HepG2 (cell line): ENCODE results near the gene ZSCAN23. TPM values are rescaled to one million over a fixed set of nuclear protein-coding genes. Genes with fewer than 3 reads are reported as not detected.
A peak's percentile ranks its signal among the peaks of the same experiment; 100 is the strongest.

Experiments used
- GABPB1 ChIP-seq: IDR thresholded peaks from 2 replicates; pipeline ENCODE4 v1.6.1; 2016; ENCODE audit warnings: mild to moderate bottlenecking, missing genetic modification reagents, moderate library complexity, missing compliant biosample characterization
- HNRNPK ChIP-seq: fragments of 200-400 bp; formaldehyde crosslinking; IDR thresholded peaks from 2 replicates; pipeline ENCODE4 v1.6.1; 2018; ENCODE audit warnings: low read length, low read depth, moderate library complexity, mild to moderate bottlenecking; ENCODE audit not compliant: poor library complexity, severe bottlenecking
- HOXD1 ChIP-seq: sonication (generic); formaldehyde crosslinking; IDR thresholded peaks from 2 replicates; pipeline ENCODE4 v1.5.0; 2020; ENCODE audit warnings: missing genetic modification reagents
- LCORL ChIP-seq, 2 experiments: fragments of 450-650 bp in 1 of 2; sonication (generic) in 1 of 2; formaldehyde crosslinking in 1 of 2; IDR thresholded peaks; 2 replicates each; pipeline versions ENCODE4 v1.5.0 to v1.6.1; 2017 to 2020; ENCODE audit warnings: antibody characterized with exemption in 1 of 2, missing genetic modification reagents in 1 of 2
- PCBP2 ChIP-seq: fragments of 200-400 bp; formaldehyde crosslinking; optimal IDR thresholded peaks from 2 replicates; pipeline ENCODE3; 2018; ENCODE audit warnings: low read length, low read depth; ENCODE audit not compliant: poor library complexity, severe bottlenecking
- PHF8 ChIP-seq: sonication (generic); formaldehyde crosslinking; IDR thresholded peaks from 2 replicates; pipeline ENCODE4 v1.5.0; 2020; ENCODE audit warnings: missing genetic modification reagents
- SALL2 ChIP-seq: sonication (generic); formaldehyde crosslinking; IDR thresholded peaks from 2 replicates; pipeline ENCODE4 v1.8.1; 2023; ENCODE audit warnings: mild to moderate bottlenecking, missing genetic modification reagents, inconsistent platforms
- SRSF4 ChIP-seq: fragments of 200-400 bp; formaldehyde crosslinking; IDR thresholded peaks from one replicate; pipeline ENCODE4 v1.6.1; 2018; ENCODE audit warnings: mild to moderate bottlenecking, low read depth, low read length, moderate library complexity; ENCODE audit not compliant: poor library complexity, severe bottlenecking
- ZFP90 ChIP-seq: sonication (generic); formaldehyde crosslinking; IDR thresholded peaks from 2 replicates; pipeline ENCODE4 v1.8.0; 2022; ENCODE audit warnings: missing genetic modification reagents, mild to moderate bottlenecking, inconsistent platforms, borderline replicate concordance
- ZFY ChIP-seq: sonication (generic); formaldehyde crosslinking; IDR thresholded peaks from 2 replicates; pipeline ENCODE4 v1.4.0; 2020; ENCODE audit warnings: missing genetic modification reagents
- ZNF512 ChIP-seq: sonication (generic); formaldehyde crosslinking; IDR thresholded peaks from 2 replicates; pipeline ENCODE4 v1.4.0; 2020; ENCODE audit warnings: mild to moderate bottlenecking, missing genetic modification reagents
- ZNF572 ChIP-seq: sonication (generic); formaldehyde crosslinking; IDR thresholded peaks from 2 replicates; pipeline ENCODE4 v1.5.1; 2020; ENCODE audit warnings: mild to moderate bottlenecking, missing genetic modification reagents
- ZUFSP ChIP-seq: sonication (generic); formaldehyde crosslinking; IDR thresholded peaks from 2 replicates; pipeline ENCODE4 v1.9.0; 2021; ENCODE audit warnings: missing genetic modification reagents, mild to moderate bottlenecking, borderline replicate concordance
- polyA plus RNA-seq, 8 experiments: library from polyadenylated mRNA; depleted of rRNA in 3 of 8; stranded (reverse) in 7 of 8; unstranded in 1 of 8; fragments of >200 nt; fragmentation: Illumina TruSeq in 4 of 8; extraction: Trizol in 4 of 8; gene quantifications; 2 replicates each; pipeline versions ENCODE4 v1.2.1 to v1.2.3, GENCODE V29; 2011 to 2016; ENCODE audit warnings: low read depth in 4 of 8, missing spikeins in 1 of 8, mixed read lengths in 1 of 8; ENCODE audit not compliant: insufficient read depth in 1 of 8
- total RNA-seq, 5 experiments: library from RNA; depleted of rRNA; stranded (reverse); fragments of >200 nt; fragmentation: Illumina TruSeq; extraction: Trizol; gene quantifications; 2 replicates each; pipeline ENCODE4 v1.2.3, GENCODE V29; 2016; ENCODE audit warnings: low read depth in 1 of 5
- TF ChIP-seq, protein P1 (sequence below): IDR thresholded peaks from 2 replicates; pipeline ENCODE4 v1.4.0; 2020; ENCODE audit warnings: mild to moderate bottlenecking, missing genetic modification reagents
- TF ChIP-seq, protein P2 (sequence below): sonication (generic); formaldehyde crosslinking; IDR thresholded peaks from 2 replicates; pipeline ENCODE4 v1.5.1; 2020; ENCODE audit warnings: mild to moderate bottlenecking, moderate library complexity, missing genetic modification reagents

The ZSCAN23 gene
- total and polyA plus RNA-seq, 2 of the 13 experiments (the other 11 are each of a cell fraction or from before 2014, with no cell fraction given): 0.29 to 1.2 TPM

DNA sequence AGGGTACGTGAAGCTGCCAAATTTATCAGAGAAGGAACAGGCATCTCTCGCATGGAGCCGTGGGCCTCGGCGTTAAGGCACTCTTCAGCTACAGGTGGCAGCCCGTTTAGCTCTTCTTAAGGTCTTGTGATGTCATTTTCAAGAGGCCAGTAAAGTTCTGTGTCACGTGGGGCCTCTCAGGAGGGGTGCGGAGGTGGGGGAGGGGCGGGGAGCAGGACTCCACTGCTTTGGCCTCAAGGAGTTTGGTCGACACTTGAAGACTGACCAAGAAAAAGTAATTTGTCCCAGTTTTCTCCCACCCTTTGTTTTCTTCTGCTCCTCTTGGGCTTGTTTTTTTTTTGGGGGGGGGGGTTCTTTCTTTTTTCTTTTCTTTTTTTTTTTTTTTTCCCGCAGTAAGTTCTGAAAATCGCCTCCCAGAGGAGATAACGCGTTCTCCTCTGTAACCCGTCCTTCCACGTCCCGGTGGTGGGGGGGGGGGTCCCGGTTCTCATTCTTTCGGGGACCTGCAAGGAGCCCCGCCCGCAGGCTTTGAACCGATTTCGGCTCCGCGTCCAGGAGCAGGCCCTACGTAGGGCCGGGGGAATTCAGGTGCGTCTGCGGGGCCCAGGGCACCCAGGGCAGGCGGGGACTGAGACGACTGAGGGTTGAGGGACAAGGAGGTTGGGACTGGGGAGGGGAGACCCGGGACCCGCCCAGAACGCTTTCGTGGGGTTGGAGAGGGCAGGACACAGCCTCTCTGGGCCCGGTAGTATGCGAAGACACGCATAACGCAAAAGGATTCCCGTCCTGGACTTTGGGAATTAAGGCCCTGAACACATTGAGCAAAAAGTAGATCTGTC is 46.3 kb upstream of the ZSCAN23 start (continued):
- TF ChIP-seq HOXD1 (CRISPR knock-in tag) (no peak), ZUFSP (CRISPR knock-in tag) (no peak), LCORL (IDR thresholded peaks at IDR 0.05) (no peak), LCORL (CRISPR knock-in tag; IDR thresholded peaks at IDR 0.05) (peak; percentile 42; the same call in 1 of the 2 replicates), SRSF4 (no peak), HNRNPK (peak; percentile 3), SALL2 (0 out of 2 replicates have a peak, but pooled peaks have one; percentile 32), GABPB1 (CRISPR knock-in tag) (peak; percentile 23; the same call in 1 of the 2 replicates), PCBP2 (peak; percentile 68), ZFY (CRISPR knock-in tag) (peak; percentile 61), ZNF512 (CRISPR knock-in tag) (peak; percentile 54; the same call in 1 of the 2 replicates), ZFP90 (0 out of 2 replicates have a peak, but pooled peaks have one; percentile 41), ZNF572 (no peak), PHF8 (CRISPR knock-in tag) (peak; percentile 75)
- TF ChIP-seq, protein P1, sequence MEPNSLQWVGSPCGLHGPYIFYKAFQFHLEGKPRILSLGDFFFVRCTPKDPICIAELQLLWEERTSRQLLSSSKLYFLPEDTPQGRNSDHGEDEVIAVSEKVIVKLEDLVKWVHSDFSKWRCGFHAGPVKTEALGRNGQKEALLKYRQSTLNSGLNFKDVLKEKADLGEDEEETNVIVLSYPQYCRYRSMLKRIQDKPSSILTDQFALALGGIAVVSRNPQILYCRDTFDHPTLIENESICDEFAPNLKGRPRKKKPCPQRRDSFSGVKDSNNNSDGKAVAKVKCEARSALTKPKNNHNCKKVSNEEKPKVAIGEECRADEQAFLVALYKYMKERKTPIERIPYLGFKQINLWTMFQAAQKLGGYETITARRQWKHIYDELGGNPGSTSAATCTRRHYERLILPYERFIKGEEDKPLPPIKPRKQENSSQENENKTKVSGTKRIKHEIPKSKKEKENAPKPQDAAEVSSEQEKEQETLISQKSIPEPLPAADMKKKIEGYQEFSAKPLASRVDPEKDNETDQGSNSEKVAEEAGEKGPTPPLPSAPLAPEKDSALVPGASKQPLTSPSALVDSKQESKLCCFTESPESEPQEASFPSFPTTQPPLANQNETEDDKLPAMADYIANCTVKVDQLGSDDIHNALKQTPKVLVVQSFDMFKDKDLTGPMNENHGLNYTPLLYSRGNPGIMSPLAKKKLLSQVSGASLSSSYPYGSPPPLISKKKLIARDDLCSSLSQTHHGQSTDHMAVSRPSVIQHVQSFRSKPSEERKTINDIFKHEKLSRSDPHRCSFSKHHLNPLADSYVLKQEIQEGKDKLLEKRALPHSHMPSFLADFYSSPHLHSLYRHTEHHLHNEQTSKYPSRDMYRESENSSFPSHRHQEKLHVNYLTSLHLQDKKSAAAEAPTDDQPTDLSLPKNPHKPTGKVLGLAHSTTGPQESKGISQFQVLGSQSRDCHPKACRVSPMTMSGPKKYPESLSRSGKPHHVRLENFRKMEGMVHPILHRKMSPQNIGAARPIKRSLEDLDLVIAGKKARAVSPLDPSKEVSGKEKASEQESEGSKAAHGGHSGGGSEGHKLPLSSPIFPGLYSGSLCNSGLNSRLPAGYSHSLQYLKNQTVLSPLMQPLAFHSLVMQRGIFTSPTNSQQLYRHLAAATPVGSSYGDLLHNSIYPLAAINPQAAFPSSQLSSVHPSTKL: no peak
- TF ChIP-seq, protein P2, sequence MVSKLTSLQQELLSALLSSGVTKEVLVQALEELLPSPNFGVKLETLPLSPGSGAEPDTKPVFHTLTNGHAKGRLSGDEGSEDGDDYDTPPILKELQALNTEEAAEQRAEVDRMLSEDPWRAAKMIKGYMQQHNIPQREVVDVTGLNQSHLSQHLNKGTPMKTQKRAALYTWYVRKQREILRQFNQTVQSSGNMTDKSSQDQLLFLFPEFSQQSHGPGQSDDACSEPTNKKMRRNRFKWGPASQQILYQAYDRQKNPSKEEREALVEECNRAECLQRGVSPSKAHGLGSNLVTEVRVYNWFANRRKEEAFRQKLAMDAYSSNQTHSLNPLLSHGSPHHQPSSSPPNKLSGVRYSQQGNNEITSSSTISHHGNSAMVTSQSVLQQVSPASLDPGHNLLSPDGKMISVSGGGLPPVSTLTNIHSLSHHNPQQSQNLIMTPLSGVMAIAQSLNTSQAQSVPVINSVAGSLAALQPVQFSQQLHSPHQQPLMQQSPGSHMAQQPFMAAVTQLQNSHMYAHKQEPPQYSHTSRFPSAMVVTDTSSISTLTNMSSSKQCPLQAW (CRISPR knock-in tag): 0 out of 2 replicates have a peak, but pooled peaks have one; percentile 38
